T-helper 17 cell (primary cell): ENCODE results near the gene RAD18. TPM values are rescaled to one million over a fixed set of nuclear protein-coding genes. Genes with fewer than 3 reads are reported as not detected.

Experiments used
- ATAC-seq: fragments of 150-1000 bp; cut with Tn5 transposase; 2 replicates; pipeline ENCODE4 v1.10.0; 2021; ENCODE audit warnings: mild to moderate bottlenecking, moderate library complexity
- DNase-seq, 3 donors: peaks; one replicate each; pipeline versions ENCODE4 v3.0.0 to v3.0.0-alpha.2; 2020 to 2021
- H3K9me3 ChIP-seq: one replicate; pipeline ENCODE4 v1.7.0; 2013; ENCODE audit warnings: low read length, mild to moderate bottlenecking; ENCODE audit not compliant: control insufficient read depth, poor library complexity, severe bottlenecking
- H3K27ac Mint-ChIP-seq: one replicate; pipeline ENCODE4 v1.8.0; 2022; ENCODE audit warnings: mild to moderate bottlenecking, moderate library complexity, mixed read lengths
- H3K27me3 Mint-ChIP-seq: one replicate; pipeline ENCODE4 v1.8.0; 2022; ENCODE audit warnings: mixed read lengths
- H3K36me3 Mint-ChIP-seq: one replicate; pipeline ENCODE4 v1.8.0; 2022; ENCODE audit warnings: low read depth, mixed read lengths
- H3K4me1 Mint-ChIP-seq: one replicate; pipeline ENCODE4 v1.8.0; 2022; ENCODE audit warnings: mild to moderate bottlenecking, mixed read lengths
- H3K4me3 Mint-ChIP-seq: one replicate; pipeline ENCODE4 v1.8.0; 2022; ENCODE audit warnings: mild to moderate bottlenecking, moderate library complexity, mixed read lengths
- total RNA-seq, 4 donors: library from RNA in 2 of 4; stranded (reverse) in 2 of 4; gene quantifications; one replicate each; pipeline ENCODE4 v1.2.3 and lab custom pipeline; 2022 to 2026

RAD18 gene
- total RNA-seq, 2 donors from 2014 or later = 13.8 to 23.0 TPM

DNA sequence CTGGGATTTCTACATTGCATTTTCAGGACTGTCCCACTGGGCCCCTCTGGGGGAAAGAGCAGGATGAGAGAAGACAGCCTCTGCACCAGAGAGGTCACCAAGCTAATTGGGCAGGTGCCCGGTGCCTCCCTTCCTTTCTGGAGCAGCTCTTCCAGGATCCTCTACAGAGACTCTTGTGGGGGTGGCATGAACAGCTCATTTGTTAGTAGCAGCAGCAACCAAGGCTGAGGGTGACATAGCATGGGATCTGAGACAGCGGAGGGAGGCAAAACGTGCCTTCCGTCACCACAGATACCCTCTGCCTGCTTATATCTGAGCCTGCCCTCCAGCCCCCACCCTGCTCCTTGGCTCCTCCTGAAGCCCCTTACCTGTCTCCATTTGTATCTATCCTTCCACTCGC, 110.8 kb downstream of the RAD18 start:
- Mint-ChIP-seq H3K27ac (no peak overlapping the region), H3K4me1 (no peaks in the 10 kb centered on the region), H3K27me3 (no peaks in the 10 kb centered on the region), H3K36me3 (peaks cover 2% of the 10 kb centered on the region), H3K4me3 (no peak overlapping the region)
- ATAC-seq = no peak
- no peak for DNase-seq
- H3K9me3 ChIP-seq = no peaks in the 10 kb centered on the region

- Mint-ChIP-seq H3K27me3 (no peaks in the 10 kb centered on the region), H3K27ac (no peak overlapping the region), H3K36me3 (peaks cover 2% of the 10 kb centered on the region), H3K4me3 (no peak overlapping the region), H3K4me1 (no peaks in the 10 kb centered on the region)
- no peaks in the 10 kb centered on the region for H3K9me3 ChIP-seq
- no peak for DNase-seq
- no peak for ATAC-seq
Measured at GRCh38 chr3:8851703-8852102, 111.6 kb downstream of the RAD18 start.

DNA sequence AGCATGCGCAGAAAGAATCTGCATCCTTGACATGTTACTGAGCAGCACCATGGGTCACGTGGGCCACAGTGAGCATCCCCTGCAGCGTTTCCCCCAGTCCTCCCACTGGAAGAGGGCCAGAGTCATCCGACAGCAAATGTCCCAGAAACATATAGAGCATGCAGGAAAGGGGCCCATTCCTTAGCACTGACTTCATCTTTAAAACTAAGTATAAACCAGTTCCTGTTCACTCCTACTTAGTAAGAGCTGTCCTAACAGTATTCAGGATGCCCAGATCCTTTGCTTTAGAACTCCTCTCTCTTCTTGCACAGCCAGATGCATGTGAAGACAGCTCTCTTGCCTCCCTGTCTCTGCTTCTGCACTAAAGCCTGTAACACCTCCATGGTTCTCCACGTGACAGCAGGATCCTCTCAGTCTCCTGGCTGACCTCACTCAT, 114.6 kb downstream of the RAD18 start:
- no peaks in the 10 kb centered on the region for H3K9me3 ChIP-seq
- no peak overlapping the region for H3K27ac Mint-ChIP-seq
- H3K27me3 Mint-ChIP-seq = no peaks in the 10 kb centered on the region
- DNase-seq (no peak), ATAC-seq (no peak)
- H3K36me3 Mint-ChIP-seq = peaks cover under 1% of the 10 kb centered on the region
- no peak overlapping the region for H3K4me3 Mint-ChIP-seq
- no peaks in the 10 kb centered on the region for H3K4me1 Mint-ChIP-seq

- Mint-ChIP-seq H3K27ac (no peak overlapping the region), H3K27me3 (no peaks in the 10 kb centered on the region), H3K36me3 (no peaks in the 10 kb centered on the region), H3K4me1 (no peaks in the 10 kb centered on the region), H3K4me3 (no peak overlapping the region)
- H3K9me3 ChIP-seq = no peaks in the 10 kb centered on the region
- no peak for DNase-seq
- no peak for ATAC-seq
Measured at GRCh38 chr3:8847317-8847716, 116.0 kb downstream of the RAD18 start.

DNA sequence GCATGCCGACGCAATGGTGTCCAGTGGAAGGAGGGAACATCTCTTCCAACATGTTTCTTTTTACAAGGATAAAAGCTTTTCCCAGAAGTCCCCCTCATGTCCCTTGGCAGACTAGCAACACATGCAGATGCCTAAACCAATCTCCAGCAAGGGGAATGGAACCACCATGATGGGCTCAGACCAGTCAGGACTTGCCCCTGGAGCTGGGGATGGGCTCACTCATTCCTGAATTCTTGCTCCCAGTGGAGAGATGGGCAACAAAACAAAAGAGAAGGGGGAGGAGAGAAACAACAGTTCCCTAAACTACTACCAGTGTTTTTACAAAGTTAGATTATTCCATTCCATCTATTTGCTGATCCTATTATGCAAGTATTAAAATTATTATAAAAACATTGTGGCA, 117.1 kb downstream of the RAD18 start:
- Mint-ChIP-seq H3K4me3 (no peak overlapping the region), H3K36me3 (no peaks in the 10 kb centered on the region), H3K27ac (no peak overlapping the region), H3K4me1 (no peaks in the 10 kb centered on the region), H3K27me3 (no peaks in the 10 kb centered on the region)
- H3K9me3 ChIP-seq = no peaks in the 10 kb centered on the region
- DNase-seq = no peak
- no peak for ATAC-seq

DNA sequence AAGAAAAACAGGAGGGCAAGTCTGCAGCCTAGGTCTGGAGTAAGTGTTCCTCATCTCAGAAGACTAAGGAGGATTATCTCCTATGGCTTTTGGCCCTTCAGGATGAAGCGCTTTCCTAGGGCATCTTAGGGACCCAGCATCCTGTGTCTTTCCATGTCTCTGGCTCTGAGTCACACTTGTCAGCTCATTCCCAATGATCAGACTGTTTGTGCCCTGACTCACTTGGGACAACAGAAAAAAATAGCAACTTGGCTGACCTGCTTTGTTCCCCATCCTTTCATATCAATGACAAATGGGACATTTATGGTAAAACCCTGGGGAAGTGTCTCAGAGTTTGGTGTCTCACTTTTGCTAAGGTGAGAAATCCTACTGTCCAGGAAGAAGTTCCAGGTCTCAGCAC, 117.6 kb downstream of the RAD18 start:
- H3K9me3 ChIP-seq = no peaks in the 10 kb centered on the region
- ATAC-seq (no peak), DNase-seq (no peak)
- Mint-ChIP-seq H3K4me3 (no peak overlapping the region), H3K27me3 (no peaks in the 10 kb centered on the region), H3K27ac (no peak overlapping the region), H3K36me3 (no peaks in the 10 kb centered on the region), H3K4me1 (no peaks in the 10 kb centered on the region)

GRCh38 chr3:8843347-8843746, 119.9 kb downstream of the RAD18 start:
- Mint-ChIP-seq H3K4me1 (no peaks in the 10 kb centered on the region), H3K27ac (no peak overlapping the region), H3K4me3 (no peak overlapping the region), H3K27me3 (no peaks in the 10 kb centered on the region), H3K36me3 (peaks cover 2% of the 10 kb centered on the region)
- ATAC-seq (no peak), DNase-seq (no peak)
- no peaks in the 10 kb centered on the region for H3K9me3 ChIP-seq

GRCh38 chr3:8842293-8842692, 121.0 kb downstream of the RAD18 start:
- DNase-seq = no peak
- no peak for ATAC-seq
- Mint-ChIP-seq H3K27ac (no peak overlapping the region), H3K4me1 (no peaks in the 10 kb centered on the region), H3K27me3 (no peaks in the 10 kb centered on the region), H3K36me3 (peaks cover 2% of the 10 kb centered on the region), H3K4me3 (no peak overlapping the region)
- no peaks in the 10 kb centered on the region for H3K9me3 ChIP-seq

DNA sequence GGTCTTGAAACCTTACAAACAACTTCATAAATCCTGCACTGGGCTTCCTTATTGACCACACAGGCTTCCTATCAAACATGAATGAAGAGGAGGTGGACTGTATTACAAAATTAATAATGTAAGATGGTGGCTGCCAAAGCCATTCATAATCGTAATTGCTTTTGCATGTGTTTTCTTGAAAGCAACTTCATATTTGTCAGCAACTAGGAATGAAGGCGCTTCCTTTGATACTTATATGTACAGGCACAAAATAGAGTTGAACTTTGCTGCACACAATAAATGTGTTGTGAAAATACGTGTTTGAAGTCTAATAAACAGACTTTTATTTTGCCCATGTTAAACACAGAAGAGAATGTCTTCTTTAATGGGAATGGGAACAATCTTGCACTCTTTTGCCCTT, 121.8 kb downstream of the RAD18 start:
- H3K4me1 Mint-ChIP-seq = no peaks in the 10 kb centered on the region
- ATAC-seq (no peak), DNase-seq (no peak)
- no peaks in the 10 kb centered on the region for H3K27me3 Mint-ChIP-seq
- H3K36me3 Mint-ChIP-seq = peaks cover 2% of the 10 kb centered on the region
- H3K9me3 ChIP-seq = no peaks in the 10 kb centered on the region
- no peak overlapping the region for H3K4me3 Mint-ChIP-seq
- H3K27ac Mint-ChIP-seq = no peak overlapping the region

GRCh38 chr3:8840556-8840955, 122.7 kb downstream of the RAD18 start:
- H3K27ac Mint-ChIP-seq = no peak overlapping the region
- no peaks in the 10 kb centered on the region for H3K27me3 Mint-ChIP-seq
- DNase-seq (no peak), ATAC-seq (no peak)
- no peaks in the 10 kb centered on the region for H3K4me1 Mint-ChIP-seq
- no peaks in the 10 kb centered on the region for H3K9me3 ChIP-seq
- H3K36me3 Mint-ChIP-seq = peaks cover 2% of the 10 kb centered on the region
- no peak overlapping the region for H3K4me3 Mint-ChIP-seq

- H3K4me1 Mint-ChIP-seq = no peaks in the 10 kb centered on the region
- ATAC-seq = no peak
- H3K9me3 ChIP-seq = no peaks in the 10 kb centered on the region
- H3K36me3 Mint-ChIP-seq = peaks cover 2% of the 10 kb centered on the region
- DNase-seq = no peak
- H3K27ac Mint-ChIP-seq = no peak overlapping the region
- H3K27me3 Mint-ChIP-seq = no peaks in the 10 kb centered on the region
- H3K4me3 Mint-ChIP-seq = no peak overlapping the region
Measured at GRCh38 chr3:8839607-8840325, 123.5 kb downstream of the RAD18 start.

GRCh38 chr3:8838765-8839423, 124.4 kb downstream of the RAD18 start:
- Mint-ChIP-seq H3K27me3 (no peaks in the 10 kb centered on the region), H3K36me3 (peaks cover 2% of the 10 kb centered on the region), H3K4me1 (no peaks in the 10 kb centered on the region), H3K4me3 (no peak overlapping the region), H3K27ac (no peak overlapping the region)
- ATAC-seq = no peak
- no peak for DNase-seq
- no peaks in the 10 kb centered on the region for H3K9me3 ChIP-seq

GRCh38 chr3:8838234-8838633, 125.0 kb downstream of the RAD18 start:
- H3K4me3 Mint-ChIP-seq = no peak overlapping the region
- peaks cover 2% of the 10 kb centered on the region for H3K36me3 Mint-ChIP-seq
- no peaks in the 10 kb centered on the region for H3K27me3 Mint-ChIP-seq
- no peak for DNase-seq
- no peak overlapping the region for H3K27ac Mint-ChIP-seq
- H3K9me3 ChIP-seq = no peaks in the 10 kb centered on the region
- no peaks in the 10 kb centered on the region for H3K4me1 Mint-ChIP-seq
- ATAC-seq = no peak

DNA sequence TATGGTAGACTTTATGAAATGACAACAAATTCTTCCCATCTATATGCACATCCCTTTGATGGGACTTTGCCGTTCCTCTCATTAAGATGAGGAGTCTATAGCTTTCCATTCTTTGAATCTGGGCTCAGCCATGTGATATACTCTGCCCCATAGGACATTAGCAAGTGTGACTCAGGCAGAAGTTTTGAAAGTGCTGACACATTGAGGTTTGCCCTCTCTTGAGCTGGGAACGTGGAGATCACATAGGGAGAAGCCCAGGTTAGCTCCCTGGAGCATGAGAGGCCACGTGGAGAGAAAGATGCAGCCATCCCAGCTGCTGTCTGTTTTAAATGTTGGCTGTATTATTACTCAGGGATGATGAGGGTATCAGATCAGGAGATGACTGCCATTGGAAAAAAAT, 126.1 kb downstream of the RAD18 start:
- Mint-ChIP-seq H3K27ac (no peak overlapping the region), H3K4me1 (no peaks in the 10 kb centered on the region), H3K36me3 (peaks cover 2% of the 10 kb centered on the region)

More for the DNA sequence above, 126.1 kb downstream of the RAD18 start:
- Mint-ChIP-seq H3K27me3 (no peaks in the 10 kb centered on the region), H3K4me3 (no peak overlapping the region)
- DNase-seq (no peak), ATAC-seq (no peak)
- H3K9me3 ChIP-seq = no peaks in the 10 kb centered on the region
